Measurements from ENCODE around the gene STAG3. TPM values are rescaled to one million over a fixed set of nuclear protein-coding genes. Genes with fewer than 3 reads are reported as not detected.

STAG3 gene
- total and polyA plus RNA-seq, 9 of the 15 experiments (the other 6 are each of a cell fraction or from before 2014, with no cell fraction given): 0.54 to 2.5 (median 1.7) TPM

DNA sequence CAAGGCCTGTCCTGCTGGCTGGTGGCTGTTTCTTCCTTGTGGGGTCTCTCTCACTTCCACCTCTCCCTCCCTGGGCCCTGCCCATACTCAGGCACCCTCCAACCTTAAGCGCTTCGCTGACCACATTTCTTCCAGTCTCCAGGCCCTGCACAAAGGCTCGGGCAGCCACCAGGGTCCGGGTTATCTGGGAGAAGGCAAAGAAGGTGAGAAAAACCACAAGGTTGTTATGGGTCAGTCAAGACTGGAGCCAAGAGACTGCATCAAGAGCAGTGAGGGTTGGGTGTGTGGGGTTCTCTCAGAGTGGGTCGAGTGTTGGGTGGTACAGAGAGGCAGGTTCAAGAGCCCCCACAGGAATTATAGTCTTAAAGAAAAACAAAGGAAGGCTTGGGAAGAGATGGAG lies 3.1 kb upstream of the STAG3 start (continued):
- TF ChIP-seq FOXA3 (CRISPR knock-in tag; conservative IDR thresholded peaks at IDR 0.05 in 1 of 2, IDR thresholded peaks at IDR 0.05 in 1 of 2) (no peak), DIDO1 (tag; IDR thresholded peaks at IDR 0.05; ENCODE audit: low read depth) (no peak), GATA2 (CRISPR knock-in tag; IDR thresholded peaks at IDR 0.05) (no peak), ILK (tag; IDR thresholded peaks at IDR 0.05; ENCODE audit: borderline replicate concordance, low read depth) (no peak)
- TF ChIP-seq, protein P1, sequence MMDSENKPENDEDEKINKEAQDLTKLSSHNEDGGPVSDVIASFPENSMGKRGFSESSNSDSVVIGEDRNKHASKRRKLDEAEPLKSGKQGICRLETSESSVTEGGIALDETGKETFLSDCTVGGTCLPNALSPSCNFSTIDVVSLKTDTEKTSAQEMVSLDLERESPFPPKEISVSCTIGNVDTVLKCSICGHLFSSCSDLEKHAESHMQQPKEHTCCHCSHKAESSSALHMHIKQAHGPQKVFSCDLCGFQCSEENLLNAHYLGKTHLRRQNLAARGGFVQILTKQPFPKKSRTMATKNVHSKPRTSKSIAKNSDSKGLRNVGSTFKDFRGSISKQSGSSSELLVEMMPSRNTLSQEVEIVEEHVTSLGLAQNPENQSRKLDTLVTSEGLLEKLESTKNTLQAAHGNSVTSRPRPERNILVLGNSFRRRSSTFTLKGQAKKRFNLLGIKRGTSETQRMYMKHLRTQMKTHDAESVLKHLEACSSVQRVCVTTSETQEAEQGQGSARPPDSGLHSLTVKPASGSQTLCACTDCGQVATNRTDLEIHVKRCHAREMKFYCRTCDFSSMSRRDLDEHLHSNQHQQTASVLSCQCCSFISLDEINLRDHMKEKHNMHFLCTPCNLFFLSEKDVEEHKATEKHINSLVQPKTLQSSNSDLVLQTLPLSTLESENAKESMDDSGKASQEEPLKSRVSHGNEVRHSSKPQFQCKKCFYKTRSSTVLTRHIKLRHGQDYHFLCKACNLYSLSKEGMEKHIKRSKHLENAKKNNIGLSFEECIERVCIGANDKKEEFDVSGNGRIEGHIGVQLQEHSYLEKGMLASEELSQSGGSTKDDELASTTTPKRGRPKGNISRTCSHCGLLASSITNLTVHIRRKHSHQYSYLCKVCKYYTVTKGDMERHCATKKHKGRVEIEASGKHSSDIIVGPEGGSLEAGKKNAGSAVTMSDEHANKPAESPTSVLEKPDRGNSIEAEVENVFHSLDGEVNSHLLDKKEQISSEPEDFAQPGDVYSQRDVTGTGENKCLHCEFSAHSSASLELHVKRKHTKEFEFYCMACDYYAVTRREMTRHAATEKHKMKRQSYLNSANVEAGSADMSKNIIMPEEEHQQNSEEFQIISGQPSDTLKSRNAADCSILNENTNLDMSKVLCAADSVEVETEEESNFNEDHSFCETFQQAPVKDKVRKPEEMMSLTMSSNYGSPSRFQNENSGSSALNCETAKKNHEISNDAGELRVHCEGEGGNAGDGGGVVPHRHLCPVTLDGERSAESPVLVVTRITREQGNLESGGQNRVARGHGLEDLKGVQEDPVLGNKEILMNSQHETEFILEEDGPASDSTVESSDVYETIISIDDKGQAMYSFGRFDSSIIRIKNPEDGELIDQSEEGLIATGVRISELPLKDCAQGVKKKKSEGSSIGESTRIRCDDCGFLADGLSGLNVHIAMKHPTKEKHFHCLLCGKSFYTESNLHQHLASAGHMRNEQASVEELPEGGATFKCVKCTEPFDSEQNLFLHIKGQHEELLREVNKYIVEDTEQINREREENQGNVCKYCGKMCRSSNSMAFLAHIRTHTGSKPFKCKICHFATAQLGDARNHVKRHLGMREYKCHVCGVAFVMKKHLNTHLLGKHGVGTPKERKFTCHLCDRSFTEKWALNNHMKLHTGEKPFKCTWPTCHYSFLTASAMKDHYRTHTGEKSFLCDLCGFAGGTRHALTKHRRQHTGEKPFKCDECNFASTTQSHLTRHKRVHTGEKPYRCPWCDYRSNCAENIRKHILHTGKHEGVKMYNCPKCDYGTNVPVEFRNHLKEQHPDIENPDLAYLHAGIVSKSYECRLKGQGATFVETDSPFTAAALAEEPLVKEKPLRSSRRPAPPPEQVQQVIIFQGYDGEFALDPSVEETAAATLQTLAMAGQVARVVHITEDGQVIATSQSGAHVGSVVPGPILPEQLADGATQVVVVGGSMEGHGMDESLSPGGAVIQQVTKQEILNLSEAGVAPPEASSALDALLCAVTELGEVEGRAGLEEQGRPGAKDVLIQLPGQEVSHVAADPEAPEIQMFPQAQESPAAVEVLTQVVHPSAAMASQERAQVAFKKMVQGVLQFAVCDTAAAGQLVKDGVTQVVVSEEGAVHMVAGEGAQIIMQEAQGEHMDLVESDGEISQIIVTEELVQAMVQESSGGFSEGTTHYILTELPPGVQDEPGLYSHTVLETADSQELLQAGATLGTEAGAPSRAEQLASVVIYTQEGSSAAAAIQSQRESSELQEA (IDR thresholded peaks at IDR 0.05; ENCODE audit: low read depth): no peak
- TF ChIP-seq, protein P2, sequence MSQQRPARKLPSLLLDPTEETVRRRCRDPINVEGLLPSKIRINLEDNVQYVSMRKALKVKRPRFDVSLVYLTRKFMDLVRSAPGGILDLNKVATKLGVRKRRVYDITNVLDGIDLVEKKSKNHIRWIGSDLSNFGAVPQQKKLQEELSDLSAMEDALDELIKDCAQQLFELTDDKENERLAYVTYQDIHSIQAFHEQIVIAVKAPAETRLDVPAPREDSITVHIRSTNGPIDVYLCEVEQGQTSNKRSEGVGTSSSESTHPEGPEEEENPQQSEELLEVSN (IDR thresholded peaks at IDR 0.05; ENCODE audit: borderline replicate concordance in 1 of 2, extremely low read depth in 1 of 2, insufficient read depth in 1 of 2, insufficient read length in 1 of 2, low read depth in 1 of 2, low read length in 1 of 2, poor library complexity in 1 of 2, severe bottlenecking in 1 of 2): no peak

All from K562 (cell line).